ENCODE results near the gene SNX22.
"Not testable (repeated sequence)": the region's sequence is repeated elsewhere in the genome, so short reads cannot be mapped to it uniquely, and the experiment has no call there.

SNX22 gene

GRCh38 chr15:64151727-64152506 is at the start of gene SNX22:
TSS of gene SNX22 (plus strand) at chr15:64151731. CDS start at chr15:64151776, 45 bp downstream.
- no peak for DNase-seq

GRCh38 chr15:64102497-64102896 is 49.0 kb upstream of the SNX22 start:
- DNase-seq: no peak

- DNase-seq: peak; percentile 25
These were observed 46.3 kb upstream of the SNX22 start for GRCh38 chr15:64105113-64105704.

- no peak for DNase-seq
These were observed 44.2 kb upstream of the SNX22 start for GRCh38 chr15:64107337-64107736.

GRCh38 chr15:64110108-64110701 is 41.3 kb upstream of the SNX22 start:
- DNase-seq: not testable (repeated sequence)

GRCh38 chr15:64110950-64111678 is 40.4 kb upstream of the SNX22 start:
- DNase-seq: no peak

- no peak for DNase-seq
These were observed 39.9 kb upstream of the SNX22 start for GRCh38 chr15:64111679-64112050.

GRCh38 chr15:64112073-64112772 is 39.3 kb upstream of the SNX22 start:
- peak; percentile 16 for DNase-seq

- DNase-seq: no peak
These were observed 38.6 kb upstream of the SNX22 start for GRCh38 chr15:64112904-64113303.

- DNase-seq: no peak
These were observed 33.6 kb upstream of the SNX22 start for GRCh38 chr15:64117759-64118487.

- not testable (repeated sequence) for DNase-seq
These were observed 31.2 kb upstream of the SNX22 start for GRCh38 chr15:64120322-64120721.

GRCh38 chr15:64121614-64122013 is 29.9 kb upstream of the SNX22 start:
- DNase-seq: no peak

GRCh38 chr15:64122444-64122843 is 29.1 kb upstream of the SNX22 start:
- no peak for DNase-seq

- DNase-seq: peak; percentile 91
These were observed 28.6 kb upstream of the SNX22 start for GRCh38 chr15:64122936-64123351.

- DNase-seq: no peak
These were observed 25.6 kb upstream of the SNX22 start for GRCh38 chr15:64125978-64126377.

- DNase-seq: no peak
These were observed 23.8 kb upstream of the SNX22 start for GRCh38 chr15:64127521-64128270.

- no peak for DNase-seq
These were observed 21.4 kb upstream of the SNX22 start for GRCh38 chr15:64130159-64130558.

- peak; percentile 42 for DNase-seq
These were observed 20.0 kb upstream of the SNX22 start for GRCh38 chr15:64131547-64131946.

- DNase-seq: no peak
These were observed 19.3 kb upstream of the SNX22 start for GRCh38 chr15:64132217-64132616.

- no peak for DNase-seq
These were observed 17.7 kb upstream of the SNX22 start for GRCh38 chr15:64133623-64134344.
